ENCODE results near the gene ZNF219. TPM values are rescaled to one million over a fixed set of nuclear protein-coding genes. Genes with fewer than 3 reads are reported as not detected.
"Not testable (repeated sequence)": the region's sequence is repeated elsewhere in the genome, so short reads cannot be mapped to it uniquely, and the experiment has no call there.

The ZNF219 gene
- total and polyA plus RNA-seq, 5 donors from 2014 or later = 1.1 to 5.0 (median 1.4) TPM

- DNase-seq (no peak), ATAC-seq (ENCODE audit: low read depth in 2 of 2) (no peak)
- no peaks in the 10 kb centered on the region for H3K9me3 ChIP-seq (ENCODE audit: control insufficient read depth in 2 of 2, low read length in 2 of 2)
- H3K27ac Mint-ChIP-seq = no peak overlapping the region
- H3K4me3 ChIP-seq (ENCODE audit: low read depth, low read length) = no peak overlapping the region
- no peaks in the 10 kb centered on the region for H3K36me3 ChIP-seq (ENCODE audit: control insufficient read depth, insufficient read depth, low read length)
- peaks cover 4% of the 10 kb centered on the region for H3K4me1 ChIP-seq (ENCODE audit: control insufficient read depth, insufficient read depth, low read length, poor library complexity, severe bottlenecking)
- no peak overlapping the region for H3K27ac ChIP-seq (ENCODE audit: insufficient read depth, low read length, poor library complexity, severe bottlenecking)
- H3K27me3 Mint-ChIP-seq = peaks cover 28% of the 10 kb centered on the region
- H3K4me1 Mint-ChIP-seq = peaks cover 0 to 8% (median 3%) of the 10 kb centered on the region in 4 donors
- no peak overlapping the region for H3K4me3 Mint-ChIP-seq
- H3K9me3 Mint-ChIP-seq = peaks cover 0 to 1% (median 0%) of the 10 kb centered on the region in 7 donors
- H3K36me3 Mint-ChIP-seq = no peaks in the 10 kb centered on the region
- peaks cover 12% of the 10 kb centered on the region for H3K27me3 ChIP-seq (ENCODE audit: control insufficient read depth, insufficient read depth, low read length)
Measured at GRCh38 chr14:21042918-21043317, 55.5 kb downstream of the ZNF219 start.

GRCh38 chr14:21041676-21042433 lies 56.6 kb downstream of the ZNF219 start, which contains the start of gene RNASE7:
TSS of gene RNASE7 (plus strand) at chr14:21042362. CDS start at chr14:21042993, 631 bp downstream.
- Histone ChIP-seq H3K27ac (ENCODE audit: insufficient read depth, low read length, poor library complexity, severe bottlenecking) (no peak within 1 kb of the TSS), H3K9me3 (ENCODE audit: control insufficient read depth in 2 of 2, low read length in 2 of 2) (no peaks in the 10 kb centered on the region), H3K4me3 (ENCODE audit: low read depth, low read length) (no peak within 1 kb of the TSS), H3K27me3 (ENCODE audit: control insufficient read depth, insufficient read depth, low read length) (peaks cover 14% of the 10 kb centered on the region), H3K4me1 (ENCODE audit: control insufficient read depth, insufficient read depth, low read length, poor library complexity, severe bottlenecking) (peaks cover 4% of the 10 kb centered on the region), H3K36me3 (ENCODE audit: control insufficient read depth, insufficient read depth, low read length) (no peaks in the 10 kb centered on the region)
- DNase-seq (no peak), ATAC-seq (ENCODE audit: low read depth in 2 of 2) (no peak)
- Mint-ChIP-seq H3K4me1 (peaks cover 0 to 8% (median 3%) of the 10 kb centered on the region in 4 donors), H3K27me3 (peaks cover 21% of the 10 kb centered on the region), H3K9me3 (peaks cover 0 to 1% (median 0%) of the 10 kb centered on the region in 7 donors), H3K36me3 (no peaks in the 10 kb centered on the region), H3K4me3 (no peak within 1 kb of the TSS), H3K27ac (no peak within 1 kb of the TSS)

GRCh38 chr14:21040941-21041340 lies 57.5 kb downstream of the ZNF219 start:
- not testable (repeated sequence) for DNase-seq; H3K4me3 Mint-ChIP-seq; H3K4me1 ChIP-seq (ENCODE audit: control insufficient read depth, insufficient read depth, low read length, poor library complexity, severe bottlenecking); H3K27ac Mint-ChIP-seq; H3K27ac ChIP-seq (ENCODE audit: insufficient read depth, low read length, poor library complexity, severe bottlenecking); H3K4me3 ChIP-seq (ENCODE audit: low read depth, low read length); H3K36me3 ChIP-seq (ENCODE audit: control insufficient read depth, insufficient read depth, low read length); H3K9me3 Mint-ChIP-seq; H3K9me3 ChIP-seq (ENCODE audit: control insufficient read depth in 2 of 2, low read length in 2 of 2); ATAC-seq (ENCODE audit: low read depth in 2 of 2); H3K27me3 ChIP-seq (ENCODE audit: control insufficient read depth, insufficient read depth, low read length); H3K36me3 Mint-ChIP-seq; H3K4me1 Mint-ChIP-seq
- H3K27me3 Mint-ChIP-seq = peaks cover 21% of the 10 kb centered on the region

- H3K4me1 ChIP-seq (ENCODE audit: control insufficient read depth, insufficient read depth, low read length, poor library complexity, severe bottlenecking) = peaks cover 4% of the 10 kb centered on the region
- Mint-ChIP-seq H3K36me3 (no peaks in the 10 kb centered on the region), H3K9me3 (peaks cover 0 to 1% (median 0%) of the 10 kb centered on the region in 7 donors), H3K4me1 (peaks cover 0 to 8% (median 3%) of the 10 kb centered on the region in 4 donors), H3K4me3 (no peak overlapping the region), H3K27ac (peak overlapping the region in 1 of 3 donors; percentile 33), H3K27me3 (peaks cover 17% of the 10 kb centered on the region)
- H3K9me3 ChIP-seq (ENCODE audit: control insufficient read depth in 2 of 2, low read length in 2 of 2) = no peaks in the 10 kb centered on the region
- H3K27me3 ChIP-seq (ENCODE audit: control insufficient read depth, insufficient read depth, low read length) = peaks cover 8% of the 10 kb centered on the region
- H3K36me3 ChIP-seq (ENCODE audit: control insufficient read depth, insufficient read depth, low read length) = no peaks in the 10 kb centered on the region
- no peak overlapping the region for H3K4me3 ChIP-seq (ENCODE audit: low read depth, low read length)
- DNase-seq (no peak), ATAC-seq (ENCODE audit: low read depth in 2 of 2) (no peak)
- no peak overlapping the region for H3K27ac ChIP-seq (ENCODE audit: insufficient read depth, low read length, poor library complexity, severe bottlenecking)
Measured at GRCh38 chr14:21040370-21040925, 58.0 kb downstream of the ZNF219 start.

Other genes with a start within 250 kb of the ZNF219 start
- not detected for gene RNASE3, start 207.3 kb downstream of the ZNF219 start, total RNA-seq
- gene RNASE3, start 207.3 kb downstream of the ZNF219 start, polyA plus RNA-seq = not detected
- gene RNASE2, start 143.2 kb downstream of the ZNF219 start, total RNA-seq = not detected
- gene RNASE2, start 143.2 kb downstream of the ZNF219 start, polyA plus RNA-seq = under 1 TPM in 2 of 4 donors, not detected in 2; 0.29 to 0.70 TPM
- 75.9 TPM for gene METTL17, start 108.7 kb downstream of the ZNF219 start, total RNA-seq
- 10 to 100 TPM; 37.3 to 52.2 (median 42.8) TPM for gene METTL17, start 108.7 kb downstream of the ZNF219 start, polyA plus RNA-seq
- gene SLC39A2, start 99.4 kb downstream of the ZNF219 start, total RNA-seq = not detected
- gene SLC39A2, start 99.4 kb downstream of the ZNF219 start, polyA plus RNA-seq = not detected
- gene NDRG2, start 73.6 kb downstream of the ZNF219 start, total RNA-seq = 15.7 TPM
- gene NDRG2, start 73.6 kb downstream of the ZNF219 start, polyA plus RNA-seq = 10 to 100 TPM; 13.3 to 19.6 (median 18.0) TPM
- not detected for gene TPPP2, start 68.4 kb downstream of the ZNF219 start, total RNA-seq
- gene TPPP2, start 68.4 kb downstream of the ZNF219 start, polyA plus RNA-seq = not detected
- gene RNASE13, start 63.8 kb downstream of the ZNF219 start, total RNA-seq = not detected
- not detected for gene RNASE13, start 63.8 kb downstream of the ZNF219 start, polyA plus RNA-seq
- not detected for gene RNASE7, start 56.3 kb downstream of the ZNF219 start, total RNA-seq
- not detected for gene RNASE7, start 56.3 kb downstream of the ZNF219 start, polyA plus RNA-seq
- gene RNASE8, start 40.8 kb downstream of the ZNF219 start, total RNA-seq = not detected
- gene RNASE8, start 40.8 kb downstream of the ZNF219 start, polyA plus RNA-seq = not detected
- 7.4 TPM for gene ARHGEF40, start 28.4 kb downstream of the ZNF219 start, total RNA-seq
- under 1 TPM in 2 of 4 donors, not detected in 2; 0.07 to 0.64 TPM for gene ARHGEF40, start 28.4 kb downstream of the ZNF219 start, polyA plus RNA-seq
- not detected for gene TMEM253, start 2.4 kb upstream of the ZNF219 start, total RNA-seq
- gene TMEM253, start 2.4 kb upstream of the ZNF219 start, polyA plus RNA-seq = not detected
- gene OR5AU1, start 57.4 kb upstream of the ZNF219 start, total RNA-seq = not detected
- gene OR5AU1, start 57.4 kb upstream of the ZNF219 start, polyA plus RNA-seq = not detected
- gene HNRNPC, start 170.8 kb upstream of the ZNF219 start, total RNA-seq = 582 TPM
- gene HNRNPC, start 170.8 kb upstream of the ZNF219 start, polyA plus RNA-seq = 100 to 1,000 TPM; 752 to 840 (median 794) TPM
- gene RPGRIP1, start 181.4 kb upstream of the ZNF219 start, total RNA-seq = not detected
- under 1 TPM in 1 of 4 donors, not detected in 3; 0.10 TPM for gene RPGRIP1, start 181.4 kb upstream of the ZNF219 start, polyA plus RNA-seq